Thymus (tissue), 11 donors: Measurements from ENCODE around the gene VSTM4. TPM values are rescaled to one million over a fixed set of nuclear protein-coding genes. Genes with fewer than 3 reads are reported as not detected.

Experiments used
- DNase-seq, 9 donors: peaks; one replicate each; pipeline ENCODE4 v3.0.0-alpha.2; 2013; ENCODE audit warnings: low spot score in 9 of 9, low read depth in 6 of 9, missing footprints in 1 of 9
- H3K27ac ChIP-seq, 2 donors: one replicate each; pipeline ENCODE4 v1.5.1; 2013; ENCODE audit warnings: control low read depth in 1 of 2, low read depth in 1 of 2, low read length in 1 of 2, mild to moderate bottlenecking in 1 of 2, moderate library complexity in 1 of 2
- H3K27me3 ChIP-seq, 2 donors: one replicate each; pipeline ENCODE4 v1.5.1; 2013; ENCODE audit warnings: low read length in 1 of 2; ENCODE audit not compliant: control insufficient read depth in 2 of 2, insufficient read depth in 1 of 2
- H3K36me3 ChIP-seq, 2 donors: one replicate each; pipeline ENCODE4 v1.5.1; 2013; ENCODE audit warnings: low read length in 1 of 2, mild to moderate bottlenecking in 1 of 2, moderate library complexity in 1 of 2; ENCODE audit not compliant: control insufficient read depth in 2 of 2, insufficient read depth in 2 of 2
- H3K4me1 ChIP-seq, 2 donors: one replicate each; pipeline ENCODE4 v1.5.1; 2013; ENCODE audit warnings: low read length in 2 of 2; ENCODE audit not compliant: control insufficient read depth in 2 of 2, insufficient read depth in 2 of 2
- H3K4me3 ChIP-seq, 2 donors: one replicate each; pipeline ENCODE4 v1.5.1; 2013; ENCODE audit warnings: low read length in 2 of 2, control low read depth in 1 of 2, mild to moderate bottlenecking in 1 of 2
- H3K9me3 ChIP-seq, 2 donors: one replicate each; pipeline ENCODE4 v1.5.1; 2013; ENCODE audit warnings: low read length in 1 of 2, mild to moderate bottlenecking in 1 of 2; ENCODE audit not compliant: control insufficient read depth in 2 of 2, insufficient read depth in 1 of 2
- WGBS: extraction: QIAGEN DNeasy Blood & Tissue Kit; methylation state at CpG from one replicate; pipeline ENCODE4 v1.1.7; 2013; 5-methylcytosine and 5-hydroxymethylcytosine counted together
- polyA plus RNA-seq: library from polyadenylated mRNA; stranded (reverse); fragments of 200-250 nt; gene quantifications from one replicate; pipeline ENCODE4 v1.2.3, GENCODE V29; 2013
- total RNA-seq: library from RNA; stranded (reverse); fragments of 120-200 nt; gene quantifications from one replicate; pipeline ENCODE4 v1.2.4, GENCODE V29; 2013
- donor health status: healthy.

Gene VSTM4
- total and polyA plus RNA-seq, 2 donors = 2.3 to 3.4 TPM

GRCh38 chr10:49093922-49094321, 21.4 kb downstream of the VSTM4 start:
- Histone ChIP-seq H3K27me3 (no peaks in the 10 kb centered on the region), H3K9me3 (no peaks in the 10 kb centered on the region), H3K4me3 (no peak overlapping the region), H3K4me1 (peaks cover 0 to 5% of the 10 kb centered on the region in 2 donors), H3K36me3 (no peaks in the 10 kb centered on the region), H3K27ac (no peak overlapping the region)
- WGBS = 94% methylated on average over 10 of the region's 10 CpGs
- DNase-seq = no peak

GRCh38 chr10:49092477-49092876, 22.8 kb downstream of the VSTM4 start:
- Histone ChIP-seq H3K9me3 (no peaks in the 10 kb centered on the region), H3K27me3 (no peaks in the 10 kb centered on the region), H3K27ac (no peak overlapping the region), H3K36me3 (no peaks in the 10 kb centered on the region), H3K4me1 (peaks cover 0 to 5% of the 10 kb centered on the region in 2 donors), H3K4me3 (no peak overlapping the region)
- no peak for DNase-seq
- 96% methylated on average over 11 of the region's 11 CpGs for WGBS

GRCh38 chr10:49091450-49092210, 23.7 kb downstream of the VSTM4 start:
- H3K9me3 ChIP-seq = no peaks in the 10 kb centered on the region
- no peak overlapping the region for H3K4me3 ChIP-seq
- no peaks in the 10 kb centered on the region for H3K36me3 ChIP-seq
- no peak overlapping the region for H3K27ac ChIP-seq
- peaks cover 0 to 5% of the 10 kb centered on the region in 2 donors for H3K4me1 ChIP-seq
- WGBS = 88% methylated on average over 13 of the region's 13 CpGs
- no peaks in the 10 kb centered on the region for H3K27me3 ChIP-seq
- DNase-seq = no peak

- no peak for DNase-seq
- Histone ChIP-seq H3K36me3 (no peaks in the 10 kb centered on the region), H3K9me3 (no peaks in the 10 kb centered on the region), H3K4me1 (peaks cover 0 to 5% of the 10 kb centered on the region in 2 donors), H3K27me3 (no peaks in the 10 kb centered on the region), H3K4me3 (no peak overlapping the region), H3K27ac (no peak overlapping the region)
- 88% methylated on average over 6 of the region's 6 CpGs for WGBS
Observed at GRCh38 chr10:49090696-49091380, 24.5 kb downstream of the VSTM4 start.

GRCh38 chr10:49090189-49090575, 25.1 kb downstream of the VSTM4 start:
- WGBS = 82% methylated on average over 1 of the region's 1 CpG
- no peak for DNase-seq
- Histone ChIP-seq H3K9me3 (no peaks in the 10 kb centered on the region), H3K4me3 (no peak overlapping the region), H3K27me3 (no peaks in the 10 kb centered on the region), H3K4me1 (peaks cover 0 to 5% of the 10 kb centered on the region in 2 donors), H3K36me3 (no peaks in the 10 kb centered on the region), H3K27ac (peak overlapping the region in 1 of 2 donors; percentile 37)

- Histone ChIP-seq H3K4me3 (no peak overlapping the region), H3K9me3 (no peaks in the 10 kb centered on the region), H3K36me3 (no peaks in the 10 kb centered on the region), H3K4me1 (peaks cover 0 to 5% of the 10 kb centered on the region in 2 donors), H3K27ac (no peak overlapping the region), H3K27me3 (no peaks in the 10 kb centered on the region)
- WGBS = 94% methylated on average over 3 of the region's 3 CpGs
- DNase-seq = no peak
Observed at GRCh38 chr10:49089557-49090188, 25.6 kb downstream of the VSTM4 start.

GRCh38 chr10:49089152-49089551, 26.2 kb downstream of the VSTM4 start:
- Histone ChIP-seq H3K27me3 (no peaks in the 10 kb centered on the region), H3K36me3 (no peaks in the 10 kb centered on the region), H3K4me3 (no peak overlapping the region), H3K4me1 (peaks cover 0 to 5% of the 10 kb centered on the region in 2 donors), H3K27ac (no peak overlapping the region), H3K9me3 (no peaks in the 10 kb centered on the region)
- WGBS = 96% methylated on average over 2 of the region's 2 CpGs
- no peak for DNase-seq

- no peak overlapping the region for H3K4me3 ChIP-seq
- no peaks in the 10 kb centered on the region for H3K9me3 ChIP-seq
- H3K27ac ChIP-seq = no peak overlapping the region
- WGBS = 94% methylated on average over 3 of the region's 3 CpGs
- peaks cover 0 to 4% of the 10 kb centered on the region in 2 donors for H3K36me3 ChIP-seq
- DNase-seq = no peak
- H3K27me3 ChIP-seq = no peaks in the 10 kb centered on the region
- peaks cover 0 to 7% of the 10 kb centered on the region in 2 donors for H3K4me1 ChIP-seq
Observed at GRCh38 chr10:49086889-49087288, 28.4 kb downstream of the VSTM4 start.

GRCh38 chr10:49083261-49083660, 32.1 kb downstream of the VSTM4 start:
- Histone ChIP-seq H3K27me3 (no peaks in the 10 kb centered on the region), H3K36me3 (peaks cover 0 to 4% of the 10 kb centered on the region in 2 donors), H3K9me3 (no peaks in the 10 kb centered on the region), H3K4me3 (no peak overlapping the region), H3K27ac (no peak overlapping the region), H3K4me1 (peaks cover 0 to 4% of the 10 kb centered on the region in 2 donors)
- WGBS = 95% methylated on average over 8 of the region's 8 CpGs
- DNase-seq = no peak
